ENCODE measurements around the gene OOSP4B. TPM values are rescaled to one million over a fixed set of nuclear protein-coding genes. Genes with fewer than 3 reads are reported as not detected.

The OOSP4B gene
- total and polyA plus RNA-seq, 2 of the 8 experiments (the other 6 are each of a cell fraction or from before 2014, with no cell fraction given), result not detected

DNA sequence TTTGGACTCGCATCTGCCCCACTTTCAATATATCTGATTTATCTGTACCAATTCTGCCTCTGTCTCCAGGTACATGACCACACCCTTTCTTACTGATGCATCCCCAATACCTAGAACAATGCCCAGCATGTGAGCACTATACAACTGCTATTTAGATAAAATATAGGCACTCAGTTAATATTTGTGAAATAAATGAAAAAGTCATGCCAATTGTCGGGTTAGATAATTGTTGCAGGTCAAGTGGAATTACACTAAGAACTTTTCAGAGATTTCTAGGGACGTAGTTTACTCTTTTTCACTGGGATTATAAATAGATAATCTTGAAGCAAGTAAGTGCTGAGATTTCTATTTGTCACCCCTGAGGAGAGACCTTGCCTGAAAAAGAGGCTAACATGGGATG lies 32.6 kb upstream of the OOSP4B start:
- Histone ChIP-seq H3K4me1 (replicated peaks in 1 of 4; ENCODE audit: control insufficient read depth in 3 of 4, insufficient read depth in 4 of 4, low read length in 3 of 4) (no peaks in the 10 kb centered on the region), H3K14ac (ENCODE audit: insufficient read length) (no peak overlapping the region), H3K9ac (replicated peaks in 1 of 4; ENCODE audit: extremely low read depth in 1 of 4, low read depth in 3 of 4, low read length in 3 of 4) (no peak overlapping the region), H3K27me3 (replicated peaks in 1 of 4; ENCODE audit: control insufficient read depth in 3 of 4, extremely low read depth in 1 of 4, insufficient read depth in 3 of 4, low read length in 3 of 4) (peaks cover 0 to 1% (median 0%) of the 10 kb centered on the region in 4 experiments; a peak in 1 of 7 replicates), H3K4me2 (ENCODE audit: insufficient read depth in 1 of 2, low read depth in 2 of 2, low read length in 2 of 2) (no peak overlapping the region), H4K20me1 (replicated peaks in 1 of 2; ENCODE audit: control insufficient read depth in 1 of 2, insufficient read depth in 2 of 2, low read length in 2 of 2) (no peaks in the 10 kb centered on the region), H3K23ac (ENCODE audit: insufficient read length) (no peak overlapping the region), H3K36me3 (ENCODE audit: control insufficient read depth in 2 of 4, insufficient read depth in 4 of 4, low read length in 3 of 4) (no peaks in the 10 kb centered on the region), H3K4me3 (ENCODE audit: extremely low read depth in 1 of 4, insufficient read depth in 2 of 4, low read depth in 3 of 4, low read length in 4 of 4) (no peak overlapping the region), H2BK120ac (replicated peaks; ENCODE audit: low read depth, low read length) (no peak overlapping the region), H3K79me1 (ENCODE audit: low read depth, low read length) (no peaks in the 10 kb centered on the region), H2BK12ac (ENCODE audit: low read depth, low read length) (no peak overlapping the region), H2BK5ac (ENCODE audit: low read depth, low read length) (no peak overlapping the region), H3K79me2 (ENCODE audit: control insufficient read depth in 1 of 2, insufficient read depth in 2 of 2, low read length in 2 of 2) (no peaks in the 10 kb centered on the region), H4K91ac (replicated peaks; ENCODE audit: insufficient read length, low read length) (no peak overlapping the region), H4K8ac (ENCODE audit: extremely low read depth, insufficient read depth, low read length) (no peak overlapping the region), H2AK5ac (ENCODE audit: low read depth, low read length) (no peak overlapping the region), H3K27ac (ENCODE audit: low read depth, low read length) (no peak overlapping the region), H4K5ac (ENCODE audit: insufficient read length, low read depth, low read length) (no peak overlapping the region), H3K4ac (replicated peaks; ENCODE audit: insufficient read length, low read depth, low read length) (no peak overlapping the region), H3K23me2 (ENCODE audit: low read depth, low read length) (no peaks in the 10 kb centered on the region), H2BK20ac (ENCODE audit: low read length) (no peak overlapping the region), H2AFZ (ENCODE audit: low read length) (no peak overlapping the region), H3K18ac (ENCODE audit: extremely low read depth, low read length) (no peak overlapping the region), H2BK15ac (ENCODE audit: low read length) (no peak overlapping the region), H3K9me3 (ENCODE audit: insufficient read depth in 2 of 2, low read depth in 1 of 2, low read length in 1 of 2) (no peaks in the 10 kb centered on the region), H3K56ac (replicated peaks; ENCODE audit: insufficient read length, low read depth, low read length) (no peak overlapping the region)
- WGBS, 2 experiments (ENCODE audit: extremely low coverage in 1 of 2, insufficient coverage in 1 of 2, insufficient read length in 1 of 2, insufficient replicate concordance in 2 of 2, low coverage in 1 of 2, low lambda C conversion rate in 2 of 2, missing lambda C conversion rate in 1 of 2), result 89% methylated on average over 3 of the region's 3 CpGs; no CpG with 5 or more reads in 1 of the 2 experiments
- POLR2A ChIA-PET (ENCODE audit: partially characterized antibody), result no interaction called here
- no peak for FAIRE-seq
- CTCF ChIA-PET (ENCODE audit: partially characterized antibody), result no interaction called here
- TF ChIP-seq POLR2A (IDR thresholded peaks at IDR 0.05; ENCODE audit: control extremely low read depth in 1 of 2, low read depth in 2 of 2, low read length in 2 of 2) (no peak), SIN3A (conservative IDR thresholded peaks at IDR 0.05 in 1 of 2, IDR thresholded peaks at IDR 0.05 in 1 of 2; ENCODE audit: low read depth in 1 of 2, low read length in 2 of 2) (no peak), TBP (IDR thresholded peaks at IDR 0.05; ENCODE audit: low read depth, low read length) (no peak), SUZ12 (IDR thresholded peaks at IDR 0.05; ENCODE audit: low read length) (no peak), YY1 (IDR thresholded peaks at IDR 0.05; ENCODE audit: low read depth, low read length) (no peak), CEBPB (IDR thresholded peaks at IDR 0.05; ENCODE audit: low read depth, low read length) (no peak), POLR2AphosphoS5 (IDR thresholded peaks at IDR 0.05; ENCODE audit: low read depth, low read length) (no peak), POU5F1 (IDR thresholded peaks at IDR 0.05; ENCODE audit: low read depth, low read length) (no peak), BCL11A (IDR thresholded peaks at IDR 0.05; ENCODE audit: low read depth in 2 of 2, low read length in 2 of 2) (no peak), ATF3 (IDR thresholded peaks at IDR 0.05; ENCODE audit: insufficient read depth, low read depth, low read length) (no peak), CREB1 (IDR thresholded peaks at IDR 0.05) (no peak)
- DNase-seq (ENCODE audit: low read depth in 1 of 2, low spot score in 2 of 2), result no peak

Measured in H1 (cell line).